Ramos (cell line): Measurements from ENCODE around the gene OPCML.

Source experiments
- in situ Hi-C: fragments of 300-500 bp; cut with MboI; formaldehyde crosslinking; loops from one replicate; pipeline ENCODE4 v1.14.3; 2022; ENCODE audit warnings: low sequenced_read_pairs; ENCODE audit not compliant: unreplicated experiment

Gene OPCML

GRCh38 chr11:133506023-133506422 is 26.3 kb downstream of the OPCML start:
- in situ Hi-C loops: no loop called here

GRCh38 chr11:133504906-133505305 is 27.4 kb downstream of the OPCML start:
- in situ Hi-C loops: no loop called here

- in situ Hi-C loops: no loop called here
Measured at GRCh38 chr11:133503776-133504175, 28.5 kb downstream of the OPCML start.

- in situ Hi-C loops: no loop called here
Measured at GRCh38 chr11:133503236-133503635, 29.1 kb downstream of the OPCML start.

GRCh38 chr11:133501643-133502539 is 30.4 kb downstream of the OPCML start:
- in situ Hi-C loops: no loop called here

GRCh38 chr11:133500936-133501335 is 31.4 kb downstream of the OPCML start:
- in situ Hi-C loops: no loop called here

GRCh38 chr11:133500435-133500834 is 31.9 kb downstream of the OPCML start:
- in situ Hi-C loops: no loop called here

GRCh38 chr11:133498969-133499368 is 33.3 kb downstream of the OPCML start:
- in situ Hi-C loops: no loop called here

GRCh38 chr11:133497477-133498140 is 34.7 kb downstream of the OPCML start:
- in situ Hi-C loops: no loop called here

GRCh38 chr11:133492895-133493294 is 39.4 kb downstream of the OPCML start:
- in situ Hi-C loops: no loop called here

- in situ Hi-C loops: no loop called here
Measured at GRCh38 chr11:133491680-133492383, 40.5 kb downstream of the OPCML start.

GRCh38 chr11:133480722-133481121 is 51.6 kb downstream of the OPCML start:
- in situ Hi-C loops: no loop called here

GRCh38 chr11:133479209-133479608 is 53.1 kb downstream of the OPCML start:
- in situ Hi-C loops: no loop called here

GRCh38 chr11:133477251-133477625 is 55.1 kb downstream of the OPCML start:
- in situ Hi-C loops: no loop called here

GRCh38 chr11:133476570-133477250 is 55.6 kb downstream of the OPCML start:
- in situ Hi-C loops: no loop called here

GRCh38 chr11:133474461-133474860 is 57.8 kb downstream of the OPCML start:
- in situ Hi-C loops: no loop called here

GRCh38 chr11:133467686-133468085 is 64.6 kb downstream of the OPCML start:
- in situ Hi-C loops: no loop called here

- in situ Hi-C loops: no loop called here
Measured at GRCh38 chr11:133443206-133443747, 89.0 kb downstream of the OPCML start.

GRCh38 chr11:133441964-133442660 is 90.2 kb downstream of the OPCML start:
- in situ Hi-C loops: no loop called here

GRCh38 chr11:133425992-133426391 is 106.3 kb downstream of the OPCML start:
- in situ Hi-C loops: no loop called here
